GM13976 (cell line): ENCODE results near the gene HELZ.

Experiments used
- DNase-seq: peaks from one replicate; pipeline ENCODE4 v3.0.0; 2012; ENCODE audit warnings: low spot score
- in situ Hi-C: fragments of 300-500 bp; cut with MboI; formaldehyde crosslinking; loops from one replicate; pipeline ENCODE4 v1.12.0; 2022; ENCODE audit warnings: low sequenced_read_pairs, mixed read lengths, inconsistent platforms; ENCODE audit not compliant: unreplicated experiment
- TF ChIP-seq, protein P1 (sequence below): IDR thresholded peaks from 2 replicates; pipeline ENCODE4 v1.5.1; 2012; ENCODE audit warnings: borderline replicate concordance, mild to moderate bottlenecking; ENCODE audit not compliant: insufficient read depth; ENCODE audit errors: extremely low read depth, missing control alignments, control extremely low read depth

HELZ gene

DNA sequence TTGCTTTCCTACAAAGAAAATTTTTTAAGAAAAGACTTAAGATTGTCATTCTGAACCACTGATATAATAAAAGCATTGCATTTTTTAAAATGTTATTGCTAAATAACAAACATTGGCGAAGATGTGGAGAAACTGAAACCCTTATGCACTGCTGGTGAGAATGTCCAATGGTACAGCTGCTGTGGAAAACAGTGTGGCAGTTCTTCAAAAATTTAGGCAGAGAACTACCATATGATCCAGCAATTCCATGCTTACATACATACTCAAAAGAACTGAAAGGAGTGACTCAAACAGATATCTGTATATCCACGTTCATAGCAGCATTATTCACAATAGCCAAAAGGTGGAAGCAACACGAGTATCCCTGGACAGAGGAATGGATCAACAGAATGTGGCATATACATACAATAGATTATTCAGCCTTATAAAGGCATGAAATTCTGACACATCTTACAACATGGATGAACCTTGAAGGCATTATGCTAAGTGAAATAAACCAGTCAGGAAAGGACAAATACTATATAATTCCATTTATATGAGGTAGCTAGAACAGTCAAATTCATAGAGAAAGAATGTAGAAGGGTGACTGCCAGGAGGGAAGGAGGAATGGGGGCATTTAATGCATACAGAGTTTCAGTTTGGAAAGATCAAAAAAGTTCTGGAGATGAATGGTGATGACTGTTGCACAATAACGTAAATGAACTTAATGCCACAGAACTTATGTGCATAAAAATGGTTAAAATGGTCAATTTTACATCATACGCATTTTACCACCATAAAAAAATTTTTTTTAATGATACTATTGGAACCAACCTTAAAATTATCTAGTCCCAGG lies 108.6 kb downstream of the HELZ start:
- DNase-seq = no peak
- in situ Hi-C loops = no loop called here

DNA sequence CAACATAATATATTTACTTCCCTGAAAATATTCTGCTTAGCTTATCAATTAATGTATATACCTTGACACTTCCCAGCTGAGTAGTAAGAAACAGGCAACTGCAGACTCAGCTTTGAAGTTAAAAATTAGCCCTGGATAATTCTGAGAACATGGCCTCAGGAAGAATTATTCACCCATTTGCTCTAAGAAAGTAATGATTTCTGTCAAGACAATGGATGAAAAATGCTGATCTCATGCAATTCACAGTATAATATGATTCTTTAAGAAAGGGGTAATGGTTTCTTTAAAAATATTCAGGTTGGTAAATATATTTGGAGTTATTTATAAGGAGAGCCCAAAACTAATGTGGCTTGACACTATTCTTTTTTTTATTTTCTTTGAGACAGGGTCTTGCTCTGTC lies 111.8 kb downstream of the HELZ start:
- no peak for DNase-seq
- TF ChIP-seq, protein P1, sequence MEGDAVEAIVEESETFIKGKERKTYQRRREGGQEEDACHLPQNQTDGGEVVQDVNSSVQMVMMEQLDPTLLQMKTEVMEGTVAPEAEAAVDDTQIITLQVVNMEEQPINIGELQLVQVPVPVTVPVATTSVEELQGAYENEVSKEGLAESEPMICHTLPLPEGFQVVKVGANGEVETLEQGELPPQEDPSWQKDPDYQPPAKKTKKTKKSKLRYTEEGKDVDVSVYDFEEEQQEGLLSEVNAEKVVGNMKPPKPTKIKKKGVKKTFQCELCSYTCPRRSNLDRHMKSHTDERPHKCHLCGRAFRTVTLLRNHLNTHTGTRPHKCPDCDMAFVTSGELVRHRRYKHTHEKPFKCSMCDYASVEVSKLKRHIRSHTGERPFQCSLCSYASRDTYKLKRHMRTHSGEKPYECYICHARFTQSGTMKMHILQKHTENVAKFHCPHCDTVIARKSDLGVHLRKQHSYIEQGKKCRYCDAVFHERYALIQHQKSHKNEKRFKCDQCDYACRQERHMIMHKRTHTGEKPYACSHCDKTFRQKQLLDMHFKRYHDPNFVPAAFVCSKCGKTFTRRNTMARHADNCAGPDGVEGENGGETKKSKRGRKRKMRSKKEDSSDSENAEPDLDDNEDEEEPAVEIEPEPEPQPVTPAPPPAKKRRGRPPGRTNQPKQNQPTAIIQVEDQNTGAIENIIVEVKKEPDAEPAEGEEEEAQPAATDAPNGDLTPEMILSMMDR = no peak
- in situ Hi-C loops = no loop called here

More for the DNA sequence above, 108.6 kb downstream of the HELZ start:
- TF ChIP-seq, protein P1 = no peak

DNA sequence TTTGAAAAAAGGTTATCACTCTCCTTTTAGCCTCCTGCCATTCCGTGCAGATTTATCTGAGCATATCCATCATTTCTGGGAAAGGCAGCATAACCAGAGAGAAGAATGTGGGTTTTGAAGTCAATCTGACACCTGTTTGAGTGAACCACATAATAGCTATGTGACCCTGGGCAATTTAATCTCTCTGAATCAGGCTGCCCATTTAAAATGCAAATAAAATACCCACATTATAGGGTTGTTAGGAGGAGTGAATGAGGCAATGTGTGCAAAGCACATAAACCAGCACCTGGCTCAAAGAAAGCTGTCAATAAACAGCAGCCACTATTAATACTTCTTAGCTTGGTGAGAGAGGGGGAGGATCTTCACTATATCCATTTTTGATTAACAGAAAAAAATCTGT lies 112.6 kb downstream of the HELZ start:
- DNase-seq = no peak
- in situ Hi-C loops = no loop called here
- TF ChIP-seq, protein P1 = no peak

DNA sequence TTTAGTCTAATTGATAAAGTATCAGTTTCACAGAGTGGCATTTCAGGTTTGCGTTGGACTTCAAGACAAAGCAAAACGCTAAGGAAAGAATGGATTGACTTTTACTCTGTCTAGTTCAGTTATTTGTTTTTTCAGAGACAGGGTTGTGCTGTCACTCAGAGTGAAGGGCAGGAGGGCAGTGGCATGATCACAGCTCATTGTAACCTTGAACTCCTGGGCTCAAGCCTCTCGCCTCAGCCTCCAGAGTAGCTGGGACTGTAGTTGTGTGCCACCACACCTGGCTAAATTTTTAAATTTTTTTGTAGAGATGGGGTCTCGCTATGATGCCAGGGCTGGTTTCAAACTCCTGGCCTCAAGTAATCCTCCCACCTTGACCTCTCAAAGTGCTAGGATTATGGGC lies 114.2 kb downstream of the HELZ start:
- in situ Hi-C loops = no loop called here
- TF ChIP-seq, protein P1 = no peak
- DNase-seq = no peak

DNA sequence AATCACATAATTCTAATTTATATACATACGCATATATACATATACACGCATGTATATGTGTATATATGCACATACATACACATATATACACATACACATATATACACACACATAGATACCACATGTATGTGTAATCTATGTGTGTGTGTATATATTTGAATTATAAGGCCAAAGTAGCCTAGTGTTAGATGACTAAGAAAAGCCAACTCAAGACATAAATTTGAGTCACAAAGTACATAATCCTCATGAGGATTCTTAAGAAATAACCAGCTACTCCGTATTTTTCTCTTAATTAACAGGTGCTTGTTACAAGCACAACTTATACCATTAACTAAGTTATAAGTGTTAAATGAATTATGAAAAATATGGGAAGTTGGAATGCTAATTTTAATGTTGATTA lies 115.7 kb downstream of the HELZ start:
- in situ Hi-C loops = no loop called here
- TF ChIP-seq, protein P1 = no peak
- no peak for DNase-seq

DNA sequence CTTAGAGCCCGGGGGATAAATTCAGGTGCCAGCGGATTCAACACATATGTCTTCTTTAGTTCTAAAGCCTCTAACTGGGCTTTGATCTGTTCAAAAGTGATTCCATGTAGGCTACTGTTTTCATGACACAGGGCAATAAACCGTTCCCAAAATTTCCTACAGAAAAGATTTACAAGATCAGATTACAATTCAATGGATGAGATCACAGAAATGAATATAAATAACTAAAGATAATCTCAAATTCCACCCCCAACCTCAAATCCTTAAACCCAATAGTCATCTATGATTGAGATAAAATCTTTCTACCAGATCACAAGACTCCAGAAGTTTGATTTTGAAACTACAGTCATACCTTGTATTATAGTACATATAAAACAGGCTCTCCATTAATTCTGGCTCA lies 116.3 kb downstream of the HELZ start:
- in situ Hi-C loops = no loop called here
- TF ChIP-seq, protein P1 = no peak

DNA sequence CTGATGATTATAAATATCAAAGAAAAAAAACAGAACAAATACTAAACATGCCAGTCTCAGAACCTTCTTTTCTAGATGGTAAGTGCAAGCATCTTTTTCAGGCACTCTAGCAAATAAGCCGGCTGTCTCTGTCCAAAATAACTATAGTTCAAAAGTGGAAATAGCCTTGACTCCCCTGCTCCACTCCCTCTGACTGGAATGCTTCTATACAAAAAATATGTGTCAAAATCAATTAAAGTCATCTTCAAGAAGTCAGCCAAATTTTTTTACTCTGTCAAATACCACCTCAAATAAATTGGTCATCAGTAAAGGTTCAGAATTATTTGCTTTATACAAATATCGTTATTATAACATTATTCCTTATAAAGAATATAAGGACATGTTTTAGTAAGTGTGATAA lies 117.1 kb downstream of the HELZ start:
- TF ChIP-seq, protein P1 = no peak
- in situ Hi-C loops = no loop called here
- DNase-seq = no peak

More for the DNA sequence above, 116.3 kb downstream of the HELZ start:
- DNase-seq = no peak
